Vagina (tissue), 2 donors: ENCODE measurements around the gene CTNNB1.

Experiments used
- CTCF ChIP-seq, 3 experiments: fragments of 450-650 bp in 2 of 3; fragments of 200-600 bp in 1 of 3; sonication (generic) in 1 of 3; IDR thresholded peaks; one replicate each; pipeline ENCODE4 v1.5.1; 2017 to 2019; ENCODE audit warnings: antibody characterized with exemption in 3 of 3, mild to moderate bottlenecking in 2 of 3, moderate library complexity in 2 of 3
- POLR2A ChIP-seq, 2 donors: fragments of 450-650 bp; IDR thresholded peaks; one replicate each; pipeline ENCODE4 v1.6.1; 2017; ENCODE audit warnings: antibody characterized with exemption in 2 of 2, mild to moderate bottlenecking in 2 of 2, moderate library complexity in 2 of 2

DNA sequence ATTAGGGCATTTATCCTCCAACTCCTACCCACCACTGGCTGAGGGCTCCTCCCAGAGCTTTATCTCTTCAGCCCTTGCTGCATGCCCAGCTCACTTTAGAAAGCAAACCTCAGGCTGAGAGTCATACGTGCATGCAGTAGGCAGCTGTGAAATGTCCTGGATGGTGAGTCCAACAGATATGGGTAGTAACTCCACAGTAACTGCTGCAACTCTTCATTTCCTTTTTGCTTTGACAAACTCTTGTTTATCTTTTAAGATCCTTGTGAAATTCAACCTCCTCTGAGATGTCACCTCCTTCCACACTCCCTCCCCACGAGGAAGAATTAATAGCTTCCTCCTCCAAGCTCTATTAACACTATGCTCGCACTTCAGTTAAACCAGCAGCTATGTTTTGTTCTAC lies 35.9 kb upstream of the CTNNB1 start:
- no peak for TF ChIP-seq CTCF (IDR thresholded peaks at IDR 0.05)
- TF ChIP-seq POLR2A (IDR thresholded peaks at IDR 0.05): no peak
